ENCODE measurements around the gene TSPAN5. TPM values are rescaled to one million over a fixed set of nuclear protein-coding genes. Genes with fewer than 3 reads are reported as not detected.
A peak's percentile ranks its signal among the peaks of the same experiment; 100 is the strongest.
"Not testable (repeated sequence)": the region's sequence is repeated elsewhere in the genome, so short reads cannot be mapped to it uniquely, and the experiment has no call there.

Gene TSPAN5
- total RNA-seq, 1 donor from 2014 or later: 35.4 TPM

GRCh38 chr4:98491899-98492559, 166.4 kb downstream of the TSPAN5 start:
- DNase-seq: peak; percentile 26

- no peak for DNase-seq
These were observed 168.2 kb downstream of the TSPAN5 start for GRCh38 chr4:98490251-98490650.

- DNase-seq: no peak
These were observed 172.5 kb downstream of the TSPAN5 start for GRCh38 chr4:98485816-98486345.

- DNase-seq: no peak
These were observed 174.4 kb downstream of the TSPAN5 start for GRCh38 chr4:98484031-98484430.

- no peak for DNase-seq
These were observed 175.3 kb downstream of the TSPAN5 start for GRCh38 chr4:98482847-98483806.

GRCh38 chr4:98482503-98482846, 175.9 kb downstream of the TSPAN5 start:
- DNase-seq: no peak

- peak; percentile 75 for DNase-seq
These were observed 177.2 kb downstream of the TSPAN5 start for GRCh38 chr4:98481167-98481566.

- no peak for DNase-seq
These were observed 177.9 kb downstream of the TSPAN5 start for GRCh38 chr4:98480535-98480934.

- not testable (repeated sequence) for DNase-seq
These were observed 178.8 kb downstream of the TSPAN5 start for GRCh38 chr4:98479590-98479989.

GRCh38 chr4:98476891-98477290, 181.5 kb downstream of the TSPAN5 start:
- no peak for DNase-seq

- DNase-seq: no peak
These were observed 184.0 kb downstream of the TSPAN5 start for GRCh38 chr4:98474408-98474844.

GRCh38 chr4:98473046-98473445, 185.4 kb downstream of the TSPAN5 start:
- no peak for DNase-seq

GRCh38 chr4:98470831-98471230, 187.6 kb downstream of the TSPAN5 start:
- no peak for DNase-seq

GRCh38 chr4:98470366-98470765, 188.0 kb downstream of the TSPAN5 start:
- DNase-seq: no peak

- no peak for DNase-seq
These were observed 188.6 kb downstream of the TSPAN5 start for GRCh38 chr4:98469771-98470170.

GRCh38 chr4:98468709-98469108, 189.7 kb downstream of the TSPAN5 start:
- DNase-seq: peak; percentile 39

GRCh38 chr4:98467627-98468072, 190.8 kb downstream of the TSPAN5 start:
- DNase-seq: peak; percentile 93

GRCh38 chr4:98466868-98467599, 191.4 kb downstream of the TSPAN5 start:
- no peak for DNase-seq

GRCh38 chr4:98462487-98462886, 195.9 kb downstream of the TSPAN5 start:
- no peak for DNase-seq

- not testable (repeated sequence) for DNase-seq
These were observed 197.1 kb downstream of the TSPAN5 start for GRCh38 chr4:98461121-98461865.

- DNase-seq: not testable (repeated sequence)
These were observed 201.0 kb downstream of the TSPAN5 start for GRCh38 chr4:98457422-98457821.

- DNase-seq: no peak
These were observed 206.3 kb downstream of the TSPAN5 start for GRCh38 chr4:98452091-98452490.
